GM10248 (cell line): ENCODE results near the gene SELENBP1.

Experiments
- CTCF ChIA-PET: fragments of 300-600 bp; sonication (Branson Sonifier 250); formaldehyde crosslinking; extraction: SDS; loops from one replicate; lab custom pipeline; 2021; ENCODE audit warnings: antibody characterized with exemption; lab: Yijun Ruan, JAX
- POLR2A ChIA-PET: fragments of 350-650 bp; sonication (Branson Sonifier 250); formaldehyde crosslinking; extraction: SDS; loops from one replicate; lab custom pipeline; 2020; ENCODE audit warnings: antibody characterized with exemption; lab: Yijun Ruan, JAX
- DNase-seq: peaks from one replicate; pipeline ENCODE4 v3.0.0; 2012; ENCODE audit errors: extremely low spot score
- TF ChIP-seq, protein P1 (sequence below): IDR thresholded peaks from 2 replicates; pipeline ENCODE4 v1.5.1; 2012; ENCODE audit warnings: mild to moderate bottlenecking, low read depth; ENCODE audit errors: extremely low read depth, missing control alignments, control extremely low read depth

SELENBP1 gene

DNA sequence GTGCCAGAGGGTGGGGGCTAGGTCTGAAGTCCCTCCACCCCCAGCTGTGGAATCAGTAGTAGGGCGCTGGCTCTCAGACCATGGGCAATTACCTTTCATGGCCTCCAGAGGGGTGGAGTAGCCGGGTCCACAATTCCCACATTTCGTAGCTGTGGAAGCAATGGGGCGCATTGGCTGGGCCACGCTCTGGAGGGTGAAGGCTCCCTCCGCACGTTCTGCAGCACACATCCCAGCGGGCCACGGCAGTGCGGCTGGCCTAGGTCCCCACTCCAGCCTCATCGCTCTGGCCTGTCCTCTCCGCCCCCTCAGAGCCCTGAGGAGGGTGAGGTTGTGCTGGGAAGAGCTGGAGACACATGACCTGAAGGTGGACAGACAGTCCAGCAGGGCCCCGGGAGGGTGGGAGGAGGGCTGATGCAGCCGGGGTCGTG lies 2.9 kb downstream of the SELENBP1 start:
- POLR2A ChIA-PET: no interaction called here
- DNase-seq: no peak
- TF ChIP-seq, protein P1, sequence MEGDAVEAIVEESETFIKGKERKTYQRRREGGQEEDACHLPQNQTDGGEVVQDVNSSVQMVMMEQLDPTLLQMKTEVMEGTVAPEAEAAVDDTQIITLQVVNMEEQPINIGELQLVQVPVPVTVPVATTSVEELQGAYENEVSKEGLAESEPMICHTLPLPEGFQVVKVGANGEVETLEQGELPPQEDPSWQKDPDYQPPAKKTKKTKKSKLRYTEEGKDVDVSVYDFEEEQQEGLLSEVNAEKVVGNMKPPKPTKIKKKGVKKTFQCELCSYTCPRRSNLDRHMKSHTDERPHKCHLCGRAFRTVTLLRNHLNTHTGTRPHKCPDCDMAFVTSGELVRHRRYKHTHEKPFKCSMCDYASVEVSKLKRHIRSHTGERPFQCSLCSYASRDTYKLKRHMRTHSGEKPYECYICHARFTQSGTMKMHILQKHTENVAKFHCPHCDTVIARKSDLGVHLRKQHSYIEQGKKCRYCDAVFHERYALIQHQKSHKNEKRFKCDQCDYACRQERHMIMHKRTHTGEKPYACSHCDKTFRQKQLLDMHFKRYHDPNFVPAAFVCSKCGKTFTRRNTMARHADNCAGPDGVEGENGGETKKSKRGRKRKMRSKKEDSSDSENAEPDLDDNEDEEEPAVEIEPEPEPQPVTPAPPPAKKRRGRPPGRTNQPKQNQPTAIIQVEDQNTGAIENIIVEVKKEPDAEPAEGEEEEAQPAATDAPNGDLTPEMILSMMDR: no peak
- CTCF ChIA-PET: interaction anchor here (1.2 to 2.9 kb wide), 2 partner anchors 13 to 14 kb away, joined by 4 to 8 read pairs; no protein-coding TSS in a partner anchor

DNA sequence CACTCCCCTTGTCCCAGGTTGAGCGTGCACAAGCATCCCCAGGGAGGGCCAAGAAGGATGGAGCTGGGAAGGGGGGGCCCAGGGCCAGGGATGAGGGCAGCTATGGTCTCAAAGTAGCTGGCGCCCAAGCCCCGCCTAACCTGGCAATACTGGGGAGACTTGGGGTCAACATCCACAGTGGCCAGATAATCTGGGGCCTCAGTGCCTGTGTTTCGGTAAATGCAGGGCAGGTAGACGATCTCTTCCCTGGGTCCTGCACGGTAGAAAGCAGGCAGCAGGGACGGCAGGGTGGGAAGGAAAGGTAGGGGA lies 3.2 kb downstream of the SELENBP1 start:
- DNase-seq: no peak
- TF ChIP-seq, protein P1: no peak
- CTCF ChIA-PET: interaction anchor here (2.9 to 3.2 kb wide), 2 partner anchors 13 kb away, joined by 8 to 14 read pairs; no protein-coding TSS in a partner anchor
- POLR2A ChIA-PET: no interaction called here

DNA sequence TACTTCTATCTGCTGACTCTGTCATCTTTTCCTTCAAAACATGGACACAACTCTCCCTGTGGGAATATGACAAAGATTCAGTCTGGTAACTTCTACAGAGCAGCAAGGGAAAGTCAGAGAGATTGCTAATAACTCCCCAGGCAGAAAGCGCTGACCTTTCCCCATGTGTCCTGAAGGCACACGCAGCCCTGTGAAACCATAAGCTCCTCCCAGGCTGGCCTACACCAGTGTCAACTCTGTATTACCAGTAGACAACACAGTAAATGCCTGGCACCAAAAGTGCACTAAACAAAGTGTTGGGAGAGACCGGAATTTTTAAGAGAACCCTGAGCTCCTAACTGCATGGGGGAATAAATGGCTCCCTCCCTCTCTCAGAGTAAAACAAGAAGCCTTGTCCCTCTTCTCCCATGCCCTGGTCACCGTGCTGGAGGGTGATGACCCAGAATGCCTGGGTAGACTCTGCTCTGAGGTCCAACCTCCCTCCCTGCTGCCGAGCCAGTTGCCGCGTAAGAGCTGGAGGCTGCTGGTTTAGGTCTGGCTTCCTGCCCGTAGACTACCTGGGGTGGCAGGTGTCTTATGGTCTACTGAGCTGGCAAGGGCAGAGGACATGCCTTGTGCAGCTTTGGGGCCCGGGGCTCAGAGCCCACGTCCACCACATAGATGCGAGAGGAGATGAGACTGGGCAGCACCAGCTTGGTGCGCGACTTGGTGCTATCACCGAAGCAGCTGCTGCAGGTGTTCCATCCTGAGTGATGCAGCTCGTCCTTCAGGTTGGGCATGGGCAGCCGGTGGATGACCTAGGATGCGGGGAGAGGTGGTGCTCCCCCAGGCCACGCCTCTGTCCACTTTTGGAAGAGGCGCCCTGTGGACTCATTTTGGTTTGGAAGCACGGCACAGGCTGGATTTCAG lies 3.9 kb downstream of the SELENBP1 start:
- CTCF ChIA-PET: interaction anchor here (0.9 to 3.2 kb wide), 4 partner anchors 10 to 18 kb away, joined by 3 to 14 read pairs (median 6); no protein-coding TSS in a partner anchor

DNA sequence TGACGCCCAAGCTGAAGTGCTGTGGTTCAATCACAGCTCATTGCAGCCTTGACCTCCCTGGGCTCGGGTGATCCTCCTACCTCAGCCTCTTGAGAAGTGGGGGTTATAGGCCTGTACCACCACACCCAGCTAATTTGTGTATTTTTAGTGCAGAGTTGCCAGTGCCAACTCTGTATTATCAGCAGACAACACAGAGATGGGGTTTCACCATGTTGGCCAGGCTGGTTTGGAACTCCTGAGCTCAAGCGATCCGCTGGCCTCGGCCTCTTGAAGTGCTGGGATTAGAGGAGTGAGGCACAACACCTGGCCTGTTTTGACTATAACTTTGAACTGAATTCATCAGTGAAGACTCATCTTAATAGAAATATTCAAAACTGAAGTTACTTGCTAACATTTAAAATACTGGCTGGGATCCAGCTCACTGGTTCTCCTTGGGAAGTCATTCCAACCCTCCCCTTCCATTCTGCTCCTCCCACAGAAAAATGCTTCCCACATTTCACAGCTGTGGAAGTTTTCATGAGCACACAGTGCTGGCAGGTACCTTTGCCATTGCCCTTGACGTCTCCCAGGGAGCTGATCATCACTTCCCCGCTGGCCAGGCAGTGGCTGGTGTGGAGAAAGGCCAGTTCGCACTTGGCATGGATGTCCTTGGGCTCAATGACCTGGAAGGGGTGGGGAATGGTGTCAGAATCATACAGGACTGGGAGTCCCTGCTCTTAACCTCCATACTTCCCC lies 4.7 kb downstream of the SELENBP1 start:
- POLR2A ChIA-PET: no interaction called here
- TF ChIP-seq, protein P1: no peak
- no peak for DNase-seq
- CTCF ChIA-PET: interaction anchor here (0.9 to 3.2 kb wide), 5 partner anchors 11 to 17 kb away, joined by 3 to 14 read pairs (median 3); no protein-coding TSS in a partner anchor

More for the DNA sequence above, 3.9 kb downstream of the SELENBP1 start:
- TF ChIP-seq, protein P1: no peak
- DNase-seq: no peak
- POLR2A ChIA-PET: no interaction called here

DNA sequence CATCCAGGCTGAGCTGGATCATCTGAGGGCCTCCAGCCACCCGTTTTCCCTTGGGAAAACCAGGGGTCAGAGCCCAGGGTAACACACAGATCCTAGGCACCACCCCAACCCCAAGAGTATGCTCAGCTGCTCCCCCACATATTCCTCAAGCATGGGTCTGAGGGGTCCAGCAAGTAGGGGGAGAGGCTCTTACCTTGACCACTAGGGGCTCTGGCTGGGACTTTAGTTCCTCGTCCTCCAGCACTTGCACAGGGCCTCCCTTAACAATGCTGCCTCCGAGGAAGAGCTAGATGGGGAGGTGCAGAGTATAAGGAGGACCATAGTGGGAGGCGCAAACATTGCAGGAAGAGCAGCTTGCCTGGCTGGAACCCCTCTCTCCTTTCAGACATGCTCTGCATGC lies 7.5 kb downstream of the SELENBP1 start:
- POLR2A ChIA-PET: no interaction called here
- CTCF ChIA-PET: interaction anchor here (1.2 to 1.3 kb wide), 2 partner anchors 9 to 64 kb away, joined by 3 to 5 read pairs; no protein-coding TSS in a partner anchor
- TF ChIP-seq, protein P1: no peak
- DNase-seq: no peak
